Measurements from ENCODE around the gene RNASE8.

The RNASE8 gene

GRCh38 chr14:21089877-21090193, 32.2 kb downstream of the RNASE8 start:
- CTCF ChIA-PET: interaction anchor here (0.6 to 2.1 kb wide), 6 partner anchors 14 to 75 kb away, joined by 3 to 7 read pairs (median 3); no protein-coding TSS in a partner anchor
- H3K27ac ChIP-seq: no peak overlapping the region
- POLR2A ChIA-PET (ENCODE audit: low non-redundant PET): no interaction called here
- TF ChIP-seq CTCF (conservative IDR thresholded peaks at IDR 0.05; ENCODE audit: low read depth): no peak
- no peak for DNase-seq (ENCODE audit: low spot score)

- no peak overlapping the region for H3K27ac ChIP-seq
- DNase-seq (ENCODE audit: low spot score): no peak
- POLR2A ChIA-PET (ENCODE audit: low non-redundant PET): no interaction called here
- CTCF ChIA-PET: interaction anchor here (0.6 to 1.8 kb wide), 5 partner anchors 13 to 75 kb away, joined by 3 to 6 read pairs (median 3); no protein-coding TSS in a partner anchor
- 0 out of 2 replicates have a peak, but pooled peaks have one; percentile 11 for TF ChIP-seq CTCF (conservative IDR thresholded peaks at IDR 0.05; ENCODE audit: low read depth)
Measured at GRCh38 chr14:21090194-21090939, 32.7 kb downstream of the RNASE8 start.

GRCh38 chr14:21090940-21091663, 33.5 kb downstream of the RNASE8 start:
- CTCF ChIA-PET: interaction anchor here (0.5 to 3.7 kb wide), 7 partner anchors 12 to 401 kb away, joined by 3 to 72 read pairs (median 3); partner anchors contain the start of gene TMEM253
- no peak overlapping the region for H3K27ac ChIP-seq
- TF ChIP-seq CTCF (conservative IDR thresholded peaks at IDR 0.05; ENCODE audit: low read depth): no peak
- POLR2A ChIA-PET (ENCODE audit: low non-redundant PET): no interaction called here
- DNase-seq (ENCODE audit: low spot score): no peak

GRCh38 chr14:21091821-21092272, 34.2 kb downstream of the RNASE8 start:
- DNase-seq (ENCODE audit: low spot score): no peak
- peak overlapping the region; percentile 32 for H3K27ac ChIP-seq
- CTCF ChIA-PET: interaction anchor here (0.5 to 3.7 kb wide), 16 partner anchors 8 to 648 kb away, joined by 3 to 72 read pairs (median 4); partner anchors contain the start of genes ARHGEF40 and TMEM253
- no peak for TF ChIP-seq CTCF (conservative IDR thresholded peaks at IDR 0.05; ENCODE audit: low read depth)
- POLR2A ChIA-PET (ENCODE audit: low non-redundant PET): no interaction called here

- H3K27ac ChIP-seq: peak overlapping the region; percentile 32
- peak; percentile 99 for TF ChIP-seq CTCF (conservative IDR thresholded peaks at IDR 0.05; ENCODE audit: low read depth)
- no peak for DNase-seq (ENCODE audit: low spot score)
Measured at GRCh38 chr14:21092273-21093011, 34.8 kb downstream of the RNASE8 start.

GRCh38 chr14:21093018-21093417, 35.4 kb downstream of the RNASE8 start:
- DNase-seq (ENCODE audit: low spot score): no peak
- H3K27ac ChIP-seq: 0 out of 2 replicates have a peak overlapping the region, but pooled peaks have one; percentile 30
- CTCF ChIA-PET: interaction anchor here (0.7 to 3.7 kb wide), 12 partner anchors 9 to 236 kb away, joined by 3 to 72 read pairs (median 4); partner anchors contain the start of genes ARHGEF40 and TMEM253
- POLR2A ChIA-PET (ENCODE audit: low non-redundant PET): no interaction called here
- no peak for TF ChIP-seq CTCF (conservative IDR thresholded peaks at IDR 0.05; ENCODE audit: low read depth)

More at GRCh38 chr14:21092273-21093011, 34.8 kb downstream of the RNASE8 start:
- ChIA-PET POLR2A (ENCODE audit: low non-redundant PET) (no interaction called here), CTCF (interaction anchor here (0.6 to 3.7 kb wide), 19 partner anchors 9 to 648 kb away, joined by 3 to 72 read pairs (median 4); partner anchors contain the start of genes ARHGEF40 and TMEM253)

All from RWPE1 (cell line).